ENCODE measurements around the gene AHRR. TPM values are rescaled to one million over a fixed set of nuclear protein-coding genes. Genes with fewer than 3 reads are reported as not detected.

The AHRR gene
- total and polyA plus RNA-seq, 9 of the 15 experiments (the other 6 are each of a cell fraction or from before 2014, with no cell fraction given), result 0.06 to 1.6 (median 0.75) TPM; not detected in 1

DNA sequence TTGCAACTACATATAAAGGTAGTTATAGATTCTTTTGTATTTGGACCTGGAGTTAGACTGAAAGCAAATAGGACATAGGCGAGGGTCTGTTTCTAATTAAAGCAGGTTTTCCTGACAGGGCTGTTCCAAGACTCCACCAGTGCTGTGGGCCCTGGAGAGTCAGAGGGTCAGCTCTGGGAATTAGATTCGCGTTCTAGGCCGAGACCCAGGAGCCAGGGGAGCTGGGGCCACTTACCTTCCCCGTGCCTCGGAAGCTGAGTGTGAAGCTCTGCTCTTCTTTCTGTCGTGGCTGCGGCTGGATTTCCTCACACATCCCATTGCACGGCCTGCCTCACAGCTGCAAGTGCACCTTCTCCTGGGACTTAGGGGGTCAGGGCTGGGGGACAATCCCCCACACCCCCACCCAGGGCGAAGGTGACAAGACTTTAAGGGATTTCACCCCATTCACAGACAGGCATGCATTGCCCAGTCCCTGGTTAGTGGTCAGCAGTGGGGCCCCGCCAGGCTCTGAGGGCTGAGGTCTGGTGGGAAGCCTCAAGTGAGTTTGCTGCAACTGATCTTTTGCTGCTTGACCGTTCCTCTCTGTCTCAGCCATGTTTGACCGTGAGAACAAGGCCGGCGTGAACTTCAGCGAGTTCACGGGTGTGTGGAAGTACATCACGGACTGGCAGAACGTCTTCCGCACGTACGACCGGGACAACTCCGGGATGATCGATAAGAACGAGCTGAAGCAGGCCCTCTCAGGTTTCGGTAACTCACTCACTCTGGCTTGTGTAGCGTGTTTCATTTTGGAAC is 15.3 kb upstream of the AHRR start:
- TF ChIP-seq LEF1 (IDR thresholded peaks at IDR 0.05) (no peak), NCOA6 (IDR thresholded peaks at IDR 0.05) (no peak), ZNF41 (CRISPR knock-in tag; conservative IDR thresholded peaks at IDR 0.05) (no peak), SRSF7 (optimal IDR thresholded peaks at IDR 0.05; ENCODE audit: low read depth, low read length) (no peak), FIP1L1 (IDR thresholded peaks at IDR 0.05; ENCODE audit: low read depth, low read length, poor library complexity, severe bottlenecking) (no peak), SMARCE1 (IDR thresholded peaks at IDR 0.05) (no peak), CBX2 (IDR thresholded peaks at IDR 0.05; ENCODE audit: insufficient read depth, low read length, poor library complexity, severe bottlenecking) (no peak), CREB1 (IDR thresholded peaks at IDR 0.05) (no peak), CREB1 (CRISPR knock-in tag; IDR thresholded peaks at IDR 0.05) (no peak), COPS2 (conservative IDR thresholded peaks at IDR 0.05) (no peak), ZNF445 (CRISPR knock-in tag; IDR thresholded peaks at IDR 0.05; ENCODE audit: low read depth) (no peak)
- TF ChIP-seq, protein P1, sequence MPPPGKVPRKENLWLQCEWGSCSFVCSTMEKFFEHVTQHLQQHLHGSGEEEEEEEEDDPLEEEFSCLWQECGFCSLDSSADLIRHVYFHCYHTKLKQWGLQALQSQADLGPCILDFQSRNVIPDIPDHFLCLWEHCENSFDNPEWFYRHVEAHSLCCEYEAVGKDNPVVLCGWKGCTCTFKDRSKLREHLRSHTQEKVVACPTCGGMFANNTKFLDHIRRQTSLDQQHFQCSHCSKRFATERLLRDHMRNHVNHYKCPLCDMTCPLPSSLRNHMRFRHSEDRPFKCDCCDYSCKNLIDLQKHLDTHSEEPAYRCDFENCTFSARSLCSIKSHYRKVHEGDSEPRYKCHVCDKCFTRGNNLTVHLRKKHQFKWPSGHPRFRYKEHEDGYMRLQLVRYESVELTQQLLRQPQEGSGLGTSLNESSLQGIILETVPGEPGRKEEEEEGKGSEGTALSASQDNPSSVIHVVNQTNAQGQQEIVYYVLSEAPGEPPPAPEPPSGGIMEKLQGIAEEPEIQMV (tag; conservative IDR thresholded peaks at IDR 0.05; ENCODE audit: low read depth), result no peak
- FAIRE-seq (peak; percentile 6), ATAC-seq (no peak), DNase-seq (ENCODE audit: extremely low read depth in 1 of 4, low spot score in 3 of 4) (no peak)
- Histone ChIP-seq H3K9me3 (replicated peaks; ENCODE audit: control insufficient read depth, insufficient read depth, low read depth, low read length) (no peaks in the 10 kb centered on the region), H3K9me1 (ENCODE audit: control insufficient read depth, insufficient read depth, low read length) (no peaks in the 10 kb centered on the region), H3K9ac (ENCODE audit: insufficient read depth in 1 of 2, low read depth in 2 of 2, low read length in 2 of 2) (peak overlapping the region in 1 of 2 experiments; percentile 14; a peak in 1 of 4 replicates), H4K20me1 (replicated peaks; ENCODE audit: control insufficient read depth, insufficient read depth, low read length) (peaks cover 29% of the 10 kb centered on the region), H3K4me3 (no peak overlapping the region), H3K27me3 (ENCODE audit: control insufficient read depth in 2 of 2, insufficient read depth in 2 of 2, low read length in 2 of 2) (no peaks in the 10 kb centered on the region), H3K36me3 (ENCODE audit: control insufficient read depth, insufficient read depth, low read length) (peaks cover 60% of the 10 kb centered on the region; the same call in 2 of the 3 replicates), H3K4me2 (ENCODE audit: insufficient read depth, low read length) (no peak overlapping the region), H3K27ac (ENCODE audit: extremely low read depth, low read depth, low read length) (no peak overlapping the region), H3K79me2 (ENCODE audit: control insufficient read depth, insufficient read depth, low read length) (peaks cover 3% of the 10 kb centered on the region), H3K4me1 (replicated peaks in 1 of 2; ENCODE audit: control insufficient read depth in 2 of 2, insufficient read depth in 2 of 2, low read length in 2 of 2) (peaks cover 0 to 5% of the 10 kb centered on the region in 2 experiments; a peak in 1 of 5 replicates), H2AFZ (ENCODE audit: low read depth, low read length) (no peak overlapping the region)
- no TSS peak for BruUV-seq (replicated peaks)
- CTCF ChIA-PET (ENCODE audit: low intra/inter-chr PET ratio), result no interaction called here
- WGBS (ENCODE audit: insufficient coverage, low coverage, missing lambda C conversion rate), result 94% methylated on average over 28 of the region's 28 CpGs
- in situ Hi-C loops (cut with MboI), result no loop called here
- intact Hi-C loops (cut with micrococcal nuclease), result no loop called here
- POLR2A ChIA-PET, result interaction anchor here (0.5 to 0.6 kb wide), 2 partner anchors 22 to 84 kb away, joined by 3 read pairs; no protein-coding TSS in a partner anchor
